NCI-H146 (cell line): ENCODE results near the gene CASKIN1.

Experiments
- DNase-seq: peaks from one replicate; lab custom pipeline; 2025; lab: John Stamatoyannopoulos, UW

CASKIN1 gene

DNA sequence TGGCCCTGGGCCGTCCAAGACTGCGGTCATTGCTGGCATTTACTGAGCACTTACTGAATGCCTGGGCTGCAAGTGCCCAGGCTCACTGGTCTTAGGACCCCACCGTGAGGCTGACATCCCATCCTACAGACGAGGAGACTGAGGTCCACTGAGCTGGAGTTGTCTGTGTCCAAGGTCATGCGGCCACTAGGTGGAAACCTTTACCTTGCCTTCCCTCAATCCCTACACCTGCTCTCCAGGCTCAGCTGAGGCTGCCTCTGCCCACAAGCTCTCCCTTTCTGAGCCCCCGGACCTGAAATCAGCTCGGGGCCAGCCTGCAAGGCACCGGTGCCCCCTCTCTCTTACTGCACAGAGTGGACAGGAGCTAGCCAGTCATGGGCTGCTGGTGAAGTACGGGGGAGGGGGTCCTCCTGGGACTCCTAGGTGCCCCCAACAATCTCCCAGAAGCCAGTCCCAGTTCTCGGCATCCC lies 1.5 kb downstream of the CASKIN1 start:
- peak; percentile 77 for DNase-seq

DNA sequence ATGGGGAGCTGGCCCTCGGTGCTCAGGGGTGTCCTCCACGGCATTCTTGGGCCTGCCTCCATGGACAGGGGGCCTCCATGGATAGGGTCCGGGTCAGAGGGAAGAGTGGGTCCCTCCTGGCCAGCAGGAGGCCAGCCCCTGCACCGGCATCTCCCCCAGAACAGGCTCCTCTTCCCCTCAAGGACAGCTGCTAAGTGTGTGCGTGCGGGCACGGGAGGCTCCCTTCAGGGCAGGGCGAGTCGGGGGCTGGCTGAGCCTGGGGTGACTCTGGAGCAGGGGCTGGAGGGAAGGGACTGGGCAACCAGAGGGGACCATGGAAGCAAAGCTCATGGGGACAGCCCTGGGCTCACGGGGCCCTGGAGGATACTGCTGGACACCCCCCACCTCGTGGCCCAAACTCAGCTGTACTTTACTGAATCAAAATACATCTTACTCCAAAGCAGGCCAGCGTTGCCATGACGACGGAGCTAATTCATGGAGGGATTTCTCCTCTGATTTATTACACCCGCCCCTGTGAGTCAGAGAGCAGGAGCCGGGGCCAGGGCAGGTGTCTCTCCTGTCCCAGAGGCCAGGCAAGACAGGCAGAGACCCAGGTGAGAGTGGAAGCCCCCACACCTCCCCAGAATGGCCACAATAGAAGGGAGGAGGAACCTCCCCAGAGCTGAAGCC lies 2.1 kb downstream of the CASKIN1 start:
- peak; percentile 18 for DNase-seq

DNA sequence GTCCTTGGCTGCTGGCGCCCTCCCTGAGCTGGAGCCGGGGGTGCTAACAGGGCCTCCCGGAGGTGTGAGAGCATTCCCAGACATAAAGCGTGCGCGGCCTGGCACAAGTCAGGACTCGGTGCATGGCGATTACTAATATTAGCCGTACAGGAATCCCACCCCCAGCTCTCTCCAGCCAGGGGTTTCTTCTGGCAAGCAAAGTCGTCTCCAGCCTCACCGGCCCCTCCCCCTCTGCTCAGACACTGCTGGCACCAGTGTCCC lies 5.0 kb downstream of the CASKIN1 start:
- DNase-seq, result no peak

GRCh38 chr16:2190659-2191445 lies 5.6 kb downstream of the CASKIN1 start:
- DNase-seq, result no peak

- no peak for DNase-seq
Measured at GRCh38 chr16:2190002-2190658, 6.3 kb downstream of the CASKIN1 start.

DNA sequence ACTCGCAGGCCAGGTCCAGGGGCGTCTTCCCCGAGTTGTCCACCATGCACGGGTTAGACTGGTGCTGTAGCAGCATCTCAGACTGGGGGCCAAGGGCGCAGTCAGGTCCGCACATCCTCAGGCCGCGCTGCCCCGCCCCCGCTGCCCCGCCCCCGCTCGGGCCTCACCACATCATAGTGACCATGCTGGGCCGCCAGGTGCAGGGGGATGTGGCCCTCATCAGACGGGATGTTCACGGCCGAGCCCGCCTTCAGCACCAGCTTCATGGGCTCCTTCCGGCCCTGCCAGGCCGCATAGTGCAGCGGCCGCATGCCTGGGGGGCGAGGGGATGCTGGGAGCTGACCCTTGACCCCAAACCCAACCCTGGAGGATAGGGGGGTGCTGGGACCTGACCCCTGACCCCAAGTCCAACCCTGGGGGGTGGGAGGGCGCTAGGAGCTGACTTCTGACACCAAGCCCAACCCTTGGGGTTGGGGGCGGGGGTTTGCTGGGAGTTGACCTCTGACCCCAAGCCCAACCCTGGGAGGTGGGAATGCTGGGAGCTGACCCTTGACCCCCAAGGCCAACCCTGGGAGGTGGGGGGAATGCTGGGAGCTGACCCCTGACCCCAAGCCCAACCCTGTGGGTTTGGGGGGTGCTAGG lies 7.0 kb downstream of the CASKIN1 start:
- no peak for DNase-seq

DNA sequence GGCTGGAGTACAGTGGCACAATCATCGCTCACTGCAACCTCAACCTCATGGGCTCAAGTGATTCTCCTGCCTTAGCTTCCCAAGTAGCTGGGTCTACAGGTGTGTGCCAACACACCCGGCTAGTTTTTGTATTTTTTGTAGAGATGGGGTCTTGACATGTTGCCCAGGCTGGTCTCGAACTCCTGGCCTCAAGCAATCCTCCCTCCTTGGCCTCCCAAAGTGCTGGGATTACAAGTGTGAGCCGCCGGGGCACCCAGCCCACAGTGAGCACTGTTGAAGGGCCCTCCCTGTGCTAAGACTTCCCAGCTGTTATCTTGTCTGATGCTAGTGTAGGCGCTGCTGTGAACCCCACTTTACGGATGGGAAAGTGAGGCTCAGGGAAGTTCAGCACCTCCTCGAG lies 8.0 kb downstream of the CASKIN1 start:
- no peak for DNase-seq

DNA sequence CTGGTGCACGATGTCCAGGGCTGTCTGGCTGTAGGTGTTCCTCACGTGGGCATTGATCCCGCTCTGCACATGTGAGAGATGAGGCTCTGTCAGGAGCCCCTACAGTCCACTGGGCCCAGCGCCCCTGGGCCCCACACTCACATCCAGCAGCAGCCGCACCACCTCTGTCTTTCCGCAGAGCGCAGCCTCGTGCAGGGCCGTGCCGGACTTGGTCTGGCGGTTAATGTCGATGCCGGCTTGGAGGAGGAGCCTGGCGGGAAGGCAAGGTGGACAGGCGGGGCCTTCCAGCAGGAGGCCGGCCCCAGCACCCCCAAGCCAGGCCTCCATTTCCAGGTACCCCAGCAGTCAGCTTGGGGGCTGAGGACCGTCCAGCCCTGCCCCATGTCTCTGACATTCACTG lies 9.2 kb downstream of the CASKIN1 start:
- no peak for DNase-seq

- DNase-seq, result no peak
Measured at GRCh38 chr16:2186505-2186904, 9.9 kb downstream of the CASKIN1 start.

DNA sequence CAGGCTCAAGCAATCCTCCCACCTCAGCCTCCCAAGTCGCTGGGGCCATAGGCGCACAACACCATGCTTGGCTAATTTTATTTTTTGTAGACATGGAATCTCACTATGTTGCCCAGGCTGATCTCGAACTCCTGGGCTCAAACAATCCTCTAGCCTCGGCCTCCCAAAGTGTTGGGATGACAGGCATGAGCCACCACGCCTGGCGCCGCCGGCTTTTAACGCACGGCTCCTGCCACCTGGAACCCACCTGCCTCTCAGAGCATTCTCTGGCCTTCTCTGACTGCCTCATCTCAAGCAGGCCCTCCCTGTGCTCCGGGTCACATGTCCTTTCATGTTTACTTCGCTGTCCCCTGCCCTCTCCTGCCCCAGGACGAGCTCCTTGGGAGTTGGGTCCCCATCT lies 10.3 kb downstream of the CASKIN1 start:
- DNase-seq, result no peak

GRCh38 chr16:2184962-2185361 lies 11.4 kb downstream of the CASKIN1 start:
- no peak for DNase-seq

- DNase-seq, result no peak
Measured at GRCh38 chr16:2184346-2184745, 12.1 kb downstream of the CASKIN1 start.

DNA sequence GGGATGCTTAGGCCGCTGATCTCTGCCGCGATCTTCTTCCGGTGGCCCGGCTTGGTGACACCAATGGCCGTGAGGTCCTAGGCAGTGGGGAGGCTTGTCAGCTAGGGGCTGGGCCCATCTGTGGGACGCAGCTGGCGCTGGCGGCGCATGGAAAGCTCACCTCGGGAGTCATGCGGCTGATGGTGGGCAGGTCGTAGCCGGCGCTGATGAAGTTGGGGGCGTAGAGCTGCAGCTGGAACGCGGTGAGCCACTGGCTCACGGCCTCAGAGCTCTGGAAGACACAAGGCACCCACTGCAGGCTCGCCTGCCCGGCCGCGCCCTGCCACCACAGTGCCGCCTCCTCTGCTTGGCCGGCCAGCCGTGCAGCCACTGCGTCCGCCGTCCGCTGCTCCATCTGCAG lies 12.7 kb downstream of the CASKIN1 start:
- DNase-seq, result no peak

- DNase-seq, result no peak
Measured at GRCh38 chr16:2181952-2182351, 14.5 kb downstream of the CASKIN1 start.

GRCh38 chr16:2180962-2181923 lies 15.2 kb downstream of the CASKIN1 start:
- DNase-seq, result no peak

DNA sequence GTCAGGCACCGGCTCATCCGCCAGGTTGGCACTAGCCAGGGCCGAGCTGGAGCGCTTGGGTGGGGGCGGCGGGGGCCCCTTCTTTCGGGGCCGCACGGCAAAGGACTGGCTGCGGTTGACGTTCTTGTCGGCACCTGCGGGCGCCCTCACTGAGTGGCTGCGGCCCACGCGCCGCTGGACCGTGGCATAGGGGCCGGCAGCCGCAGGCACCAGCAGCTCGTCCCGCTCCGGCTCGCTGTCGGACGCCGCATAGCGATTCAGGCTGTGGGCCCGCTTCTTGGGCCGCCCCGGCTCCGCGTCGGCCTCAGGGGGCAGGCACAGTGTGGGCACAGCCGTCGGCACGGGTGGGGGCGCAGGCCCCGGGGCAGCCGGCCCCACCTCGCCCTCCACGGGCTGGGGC lies 15.9 kb downstream of the CASKIN1 start:
- DNase-seq, result no peak

DNA sequence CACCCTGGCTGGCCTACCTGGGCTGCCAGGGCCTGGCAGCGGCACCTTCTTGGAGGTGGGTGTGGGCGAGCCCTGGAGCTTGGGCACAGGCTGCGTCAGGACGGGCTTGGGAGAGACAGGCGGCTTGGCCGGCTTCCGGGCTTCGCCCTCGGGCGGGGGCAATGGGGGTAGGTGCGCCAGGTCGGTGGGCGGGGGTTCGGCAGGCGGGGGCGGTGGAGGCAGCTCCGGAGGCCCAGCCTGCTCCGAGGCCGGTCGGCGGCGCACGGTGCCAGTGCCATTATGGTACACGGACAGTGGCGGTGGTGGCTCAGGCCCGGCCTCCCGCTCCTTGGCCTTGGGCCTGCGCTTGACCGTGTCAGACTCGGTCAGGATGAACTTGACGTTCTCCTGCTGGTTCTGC lies 16.8 kb downstream of the CASKIN1 start:
- no peak for DNase-seq

DNA sequence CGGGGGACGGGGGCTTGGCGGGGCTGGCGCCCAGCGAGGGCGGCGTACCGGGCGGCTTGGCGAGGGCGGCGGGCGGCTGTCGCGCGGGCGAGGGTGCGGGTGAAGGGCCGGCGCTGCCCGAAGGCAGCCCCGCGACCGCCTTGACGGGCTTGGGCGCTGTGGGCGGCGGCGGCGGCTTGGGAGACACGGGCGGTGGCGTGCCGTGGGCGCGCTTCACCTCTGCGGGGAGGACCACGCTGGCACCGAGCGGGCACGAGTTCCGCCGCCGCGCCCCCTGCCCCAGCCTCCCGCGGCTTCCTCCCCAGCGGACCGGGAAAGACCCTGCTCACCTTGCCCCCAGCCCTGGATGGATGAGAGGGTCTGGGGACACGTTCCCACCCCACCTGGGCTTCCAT lies 17.3 kb downstream of the CASKIN1 start:
- DNase-seq, result no peak

DNA sequence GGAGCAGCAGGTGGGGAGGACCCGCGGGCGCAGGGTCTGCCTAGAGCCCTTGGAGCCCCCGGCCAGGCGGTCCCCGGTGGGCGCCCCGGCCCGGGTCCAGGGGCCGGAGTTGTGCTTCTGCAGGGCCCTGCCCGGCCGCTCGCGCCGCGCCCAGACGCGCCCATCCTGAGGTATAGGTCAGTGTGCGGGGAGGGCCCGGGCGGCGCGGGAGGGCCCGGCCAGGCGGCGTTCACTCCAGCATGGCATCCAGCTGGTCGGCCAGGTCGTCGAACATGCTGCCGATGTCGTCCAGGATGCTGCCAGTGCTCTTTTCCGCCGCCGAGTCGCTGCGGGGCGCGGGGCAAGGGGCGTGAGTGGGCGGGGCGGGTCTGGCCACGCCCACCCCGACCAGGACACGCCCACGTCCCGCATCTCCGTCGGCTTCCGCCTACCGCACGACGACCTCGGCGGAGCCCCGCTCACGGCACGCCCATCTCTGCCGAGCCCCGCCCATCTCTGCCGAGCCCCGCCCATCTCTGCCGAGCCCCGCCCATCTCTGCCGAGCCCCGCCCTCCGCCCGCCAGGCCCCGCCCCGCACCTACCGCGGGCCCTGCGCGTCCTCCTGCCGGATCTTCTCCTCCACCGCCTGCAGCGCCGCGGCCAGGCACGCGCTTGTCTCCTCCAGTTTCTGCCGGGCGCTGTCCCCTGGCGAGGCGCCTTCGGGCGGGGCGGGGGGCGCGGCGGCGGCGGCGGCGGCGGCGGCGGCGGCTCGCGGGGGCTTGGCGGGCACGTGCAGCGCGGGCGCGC lies 17.9 kb downstream of the CASKIN1 start:
- DNase-seq, result peak; percentile 72

DNA sequence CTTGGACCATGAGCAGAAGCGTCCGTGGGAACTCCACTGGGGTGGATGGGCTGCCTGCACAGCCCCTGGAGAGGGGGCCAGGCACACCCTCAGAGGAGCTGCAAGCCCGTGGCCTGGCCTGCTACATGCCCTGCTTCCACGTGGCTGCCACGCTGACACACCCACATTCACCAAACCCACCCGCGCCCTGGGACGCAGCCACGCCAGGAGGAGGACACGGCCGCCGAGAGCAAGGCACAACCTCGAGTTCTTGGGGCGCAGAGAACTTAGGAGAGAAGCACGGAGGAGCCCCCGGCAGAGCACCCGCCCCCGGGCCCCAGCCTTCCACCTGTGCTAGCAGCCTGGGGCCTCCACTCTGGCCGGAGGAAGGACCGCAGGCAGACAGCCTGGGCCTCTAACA lies 18.8 kb downstream of the CASKIN1 start:
- no peak for DNase-seq

GRCh38 chr16:2177101-2177500 lies 19.3 kb downstream of the CASKIN1 start:
- DNase-seq, result no peak
